HG03103 (cell line): ENCODE data around the gene STAG3.
"Not testable (repeated sequence)": the region's sequence is repeated elsewhere in the genome, so short reads cannot be mapped to it uniquely, and the experiment has no call there.

Source experiments
- ATAC-seq: cut with Tn5 transposase; IDR thresholded peaks from one replicate; pipeline ENCODE4 v1.9.1; 2021; ENCODE audit warnings: low read depth; ENCODE audit not compliant: unreplicated experiment

STAG3 gene, protein sequence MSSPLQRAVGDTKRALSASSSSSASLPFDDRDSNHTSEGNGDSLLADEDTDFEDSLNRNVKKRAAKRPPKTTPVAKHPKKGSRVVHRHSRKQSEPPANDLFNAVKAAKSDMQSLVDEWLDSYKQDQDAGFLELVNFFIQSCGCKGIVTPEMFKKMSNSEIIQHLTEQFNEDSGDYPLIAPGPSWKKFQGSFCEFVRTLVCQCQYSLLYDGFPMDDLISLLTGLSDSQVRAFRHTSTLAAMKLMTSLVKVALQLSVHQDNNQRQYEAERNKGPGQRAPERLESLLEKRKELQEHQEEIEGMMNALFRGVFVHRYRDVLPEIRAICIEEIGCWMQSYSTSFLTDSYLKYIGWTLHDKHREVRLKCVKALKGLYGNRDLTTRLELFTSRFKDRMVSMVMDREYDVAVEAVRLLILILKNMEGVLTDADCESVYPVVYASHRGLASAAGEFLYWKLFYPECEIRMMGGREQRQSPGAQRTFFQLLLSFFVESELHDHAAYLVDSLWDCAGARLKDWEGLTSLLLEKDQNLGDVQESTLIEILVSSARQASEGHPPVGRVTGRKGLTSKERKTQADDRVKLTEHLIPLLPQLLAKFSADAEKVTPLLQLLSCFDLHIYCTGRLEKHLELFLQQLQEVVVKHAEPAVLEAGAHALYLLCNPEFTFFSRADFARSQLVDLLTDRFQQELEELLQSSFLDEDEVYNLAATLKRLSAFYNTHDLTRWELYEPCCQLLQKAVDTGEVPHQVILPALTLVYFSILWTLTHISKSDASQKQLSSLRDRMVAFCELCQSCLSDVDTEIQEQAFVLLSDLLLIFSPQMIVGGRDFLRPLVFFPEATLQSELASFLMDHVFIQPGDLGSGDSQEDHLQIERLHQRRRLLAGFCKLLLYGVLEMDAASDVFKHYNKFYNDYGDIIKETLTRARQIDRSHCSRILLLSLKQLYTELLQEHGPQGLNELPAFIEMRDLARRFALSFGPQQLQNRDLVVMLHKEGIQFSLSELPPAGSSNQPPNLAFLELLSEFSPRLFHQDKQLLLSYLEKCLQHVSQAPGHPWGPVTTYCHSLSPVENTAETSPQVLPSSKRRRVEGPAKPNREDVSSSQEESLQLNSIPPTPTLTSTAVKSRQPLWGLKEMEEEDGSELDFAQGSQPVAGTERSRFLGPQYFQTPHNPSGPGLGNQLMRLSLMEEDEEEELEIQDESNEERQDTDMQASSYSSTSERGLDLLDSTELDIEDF

DNA sequence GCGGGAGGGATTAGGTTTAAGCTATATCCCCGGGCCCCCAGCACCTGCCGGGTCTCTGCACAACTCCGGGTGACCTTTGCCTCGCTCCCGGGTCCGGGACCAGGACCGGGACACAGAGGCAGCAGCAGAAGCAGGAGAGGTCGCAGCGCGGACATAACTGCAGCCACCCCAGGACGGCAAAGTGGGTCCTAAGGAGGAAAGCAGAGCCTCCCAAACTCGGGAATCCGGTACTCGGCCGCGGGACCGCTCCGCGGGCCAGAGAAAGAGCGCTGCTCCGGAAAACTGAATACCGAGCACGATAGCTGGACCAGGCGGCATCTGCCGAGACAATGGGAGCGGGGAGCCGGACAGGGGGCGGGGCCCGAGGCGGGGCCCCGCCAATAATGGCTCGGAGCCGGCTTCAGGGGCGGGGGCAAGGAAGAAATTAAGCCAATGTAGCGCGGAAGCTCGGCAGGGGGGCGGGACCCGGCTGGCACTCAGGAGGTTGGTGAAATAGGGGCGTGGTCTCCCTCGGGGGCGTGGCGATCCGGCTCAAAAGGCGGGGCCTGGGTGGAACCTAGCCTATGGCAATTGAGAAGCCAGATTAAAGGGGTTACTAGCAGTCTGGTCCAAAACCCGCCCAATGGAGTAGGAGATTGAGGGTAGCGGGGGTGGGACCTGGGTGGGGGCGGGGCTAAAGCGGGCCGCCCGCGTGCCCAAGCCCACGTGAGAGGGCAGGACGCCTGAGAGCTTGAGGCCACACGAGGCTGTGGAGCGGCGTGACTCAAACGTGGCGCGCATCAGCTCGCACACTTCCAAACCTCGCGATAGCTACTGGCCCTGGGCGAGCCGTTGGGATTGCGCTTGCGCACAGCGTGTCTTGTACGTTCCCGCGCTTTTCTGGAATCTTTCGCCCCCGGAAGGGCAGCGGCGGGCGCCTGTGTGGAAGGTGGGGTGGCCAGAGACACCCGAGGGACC is at the start of gene STAG3, which contains the start of gene GPC2:
Gene STAG3, plus strand, starts transcription at position 874 of the 957 bp plus-strand sequence. CDS start 2,639 bp downstream, outside the sequence.
Gene GPC2, minus strand, starts transcription at position 337 of the 957 bp plus-strand sequence. Its CDS starts 182 bp downstream, at position 155.
- ATAC-seq = peak; percentile 85

DNA sequence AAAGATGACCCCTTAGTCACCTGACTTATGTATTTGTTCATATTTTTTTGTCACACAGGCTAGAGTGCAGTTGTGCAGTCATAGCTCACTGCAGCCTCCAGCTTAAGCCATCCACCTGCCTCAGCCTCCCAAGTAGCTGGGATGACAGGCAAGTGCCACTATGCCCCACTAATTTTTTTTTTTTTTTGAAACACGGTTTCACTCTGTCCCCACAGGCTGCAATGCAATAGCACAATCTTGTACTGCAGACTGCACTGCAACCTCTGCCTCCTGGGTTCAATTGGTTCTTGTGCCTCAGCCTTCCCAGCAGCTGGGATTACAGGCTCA is 49.1 kb upstream of the STAG3 start:
- ATAC-seq = no peak

DNA sequence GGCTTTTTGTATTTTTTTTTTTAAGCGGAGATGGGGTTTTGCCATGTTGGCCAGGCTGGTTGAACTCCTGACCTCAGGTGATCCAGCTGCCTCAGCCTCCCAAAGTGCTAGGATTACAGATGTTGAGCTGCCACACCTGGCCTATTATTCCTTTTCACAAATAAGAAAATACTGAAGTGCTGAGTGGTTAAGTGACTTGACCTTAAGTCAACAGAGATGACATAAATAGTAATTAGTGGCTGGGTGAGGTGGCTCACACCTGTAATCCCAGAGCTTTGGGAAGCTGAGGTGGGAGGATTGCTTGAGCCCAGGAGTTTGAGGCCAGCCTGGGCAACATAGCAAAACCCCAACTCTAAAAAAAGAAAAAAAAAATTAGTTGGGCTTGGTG is 47.5 kb upstream of the STAG3 start:
- ATAC-seq = not testable (repeated sequence)

DNA sequence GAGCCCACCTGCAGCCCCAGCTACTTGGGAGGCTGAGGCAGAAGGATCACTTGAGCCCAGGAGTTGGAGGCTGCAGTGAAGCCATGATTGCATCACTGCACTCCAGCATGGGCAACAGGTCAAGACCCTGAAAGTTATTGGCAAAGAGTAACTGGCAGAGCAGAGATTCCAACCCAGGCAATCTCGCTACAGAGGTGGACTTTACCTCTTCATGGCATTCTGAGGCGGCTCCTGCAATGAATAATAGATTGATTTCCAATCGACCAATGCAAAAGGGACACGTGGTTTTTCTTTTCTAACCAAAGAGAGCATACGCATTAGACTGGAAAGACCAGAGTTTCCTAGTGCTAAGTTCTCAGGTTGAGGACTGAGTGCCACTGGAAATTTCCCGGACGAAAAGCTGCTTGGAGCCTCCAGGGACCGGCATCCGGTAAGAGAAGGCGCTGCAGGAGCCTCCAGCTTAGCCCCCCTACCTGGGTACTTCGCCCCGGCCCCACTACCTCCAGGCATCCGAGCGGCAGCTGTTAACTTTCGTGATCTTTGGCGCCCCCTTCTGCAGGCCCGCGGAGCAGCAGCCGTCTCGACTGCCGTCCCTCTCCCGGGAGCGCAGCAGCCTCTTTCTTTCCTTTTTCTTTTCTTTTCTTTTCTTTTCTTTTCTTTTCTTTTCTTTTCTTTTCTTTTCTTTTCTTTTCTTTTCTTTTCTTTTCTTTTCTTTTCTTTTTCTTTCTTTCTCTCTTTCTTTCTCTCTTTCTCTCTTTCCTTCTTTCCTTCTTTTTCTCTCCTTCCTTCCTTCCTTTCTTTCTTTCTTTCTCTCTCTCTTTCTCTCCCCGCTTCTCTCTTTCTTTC is 46.9 kb upstream of the STAG3 start:
- ATAC-seq = no peak

DNA sequence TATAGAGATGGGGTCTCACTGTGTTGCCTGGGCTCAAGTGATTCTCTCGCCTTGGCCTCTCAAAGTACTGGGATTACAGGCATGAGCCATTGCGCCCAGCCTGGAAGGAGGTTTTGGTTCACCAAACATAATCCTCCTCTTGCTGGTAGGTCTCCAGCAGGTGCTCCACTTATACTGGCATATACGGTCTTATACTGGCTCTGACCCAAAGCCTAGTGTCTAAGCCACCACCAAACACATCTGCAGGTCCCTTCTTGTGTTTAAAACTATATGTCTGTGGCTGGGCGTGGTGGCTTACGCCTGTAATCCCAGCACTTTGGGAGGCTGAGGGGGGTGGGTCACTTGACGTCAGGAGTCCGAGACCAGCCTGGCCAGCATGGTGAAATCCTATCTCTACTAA is 45.6 kb upstream of the STAG3 start:
- no peak for ATAC-seq

DNA sequence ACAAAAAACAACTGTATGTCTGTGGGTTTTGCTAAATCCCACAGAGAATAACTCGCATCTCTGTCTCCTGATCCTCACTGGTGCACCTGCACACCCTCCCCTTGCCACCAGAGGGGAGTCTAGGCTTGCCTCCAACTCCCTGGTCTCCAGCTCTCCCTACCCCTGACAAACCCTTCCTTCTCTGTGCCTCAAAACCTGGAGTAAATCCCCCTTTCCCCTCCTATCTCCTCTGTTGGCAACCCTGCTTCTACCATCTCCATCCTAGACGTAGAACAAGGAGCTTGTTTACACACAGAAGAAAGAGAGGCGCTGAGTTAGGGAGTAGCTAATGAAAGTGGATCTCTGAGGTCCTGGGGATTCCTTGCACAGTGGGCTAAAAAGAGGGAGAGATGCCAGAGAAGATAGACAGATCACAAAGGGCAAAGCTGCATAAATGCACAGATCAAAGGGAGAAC is 45.0 kb upstream of the STAG3 start:
- ATAC-seq = no peak

DNA sequence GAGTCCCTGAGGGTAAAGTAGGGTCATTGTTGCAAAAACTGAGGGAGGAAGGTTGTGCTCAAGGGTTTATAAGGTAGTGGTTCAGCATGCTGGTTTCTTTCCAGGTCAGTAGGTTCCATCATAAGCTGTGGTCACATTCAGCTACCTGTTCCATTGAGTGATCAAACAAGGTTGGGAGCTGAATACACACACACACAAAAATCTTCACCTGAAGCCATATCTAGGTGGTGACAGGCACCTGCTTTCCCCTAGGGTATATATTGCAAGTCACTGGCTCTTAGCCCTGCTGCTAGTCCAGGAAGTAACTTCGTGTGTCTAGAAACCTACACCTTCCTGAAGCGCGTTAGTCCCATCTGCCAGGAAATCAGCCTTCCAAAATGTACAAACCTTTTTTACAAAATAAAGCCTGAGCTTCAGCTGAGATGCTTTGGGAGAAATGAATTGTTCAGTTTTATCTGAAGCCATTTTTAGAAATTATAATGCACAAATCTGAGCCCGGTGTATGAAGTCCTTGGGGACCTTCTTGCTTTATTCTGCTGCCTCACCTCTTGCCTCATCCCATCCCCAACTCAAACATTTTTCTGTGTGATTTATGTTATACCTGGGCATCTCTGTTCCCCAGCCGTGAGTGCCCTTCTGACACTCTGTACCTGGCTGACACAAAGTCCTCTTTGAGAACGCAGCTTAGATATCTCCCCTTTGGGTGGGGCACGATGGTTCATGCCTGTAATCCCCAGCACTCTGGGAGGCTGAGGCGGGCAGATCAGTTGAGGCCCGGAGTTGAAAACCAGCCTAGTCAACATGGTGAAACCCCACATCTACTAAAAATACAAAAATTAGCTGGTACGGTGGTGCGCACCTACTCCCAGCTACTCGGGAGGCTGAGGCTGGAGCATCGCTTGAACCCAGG is 39.6 kb upstream of the STAG3 start:
- no peak for ATAC-seq

DNA sequence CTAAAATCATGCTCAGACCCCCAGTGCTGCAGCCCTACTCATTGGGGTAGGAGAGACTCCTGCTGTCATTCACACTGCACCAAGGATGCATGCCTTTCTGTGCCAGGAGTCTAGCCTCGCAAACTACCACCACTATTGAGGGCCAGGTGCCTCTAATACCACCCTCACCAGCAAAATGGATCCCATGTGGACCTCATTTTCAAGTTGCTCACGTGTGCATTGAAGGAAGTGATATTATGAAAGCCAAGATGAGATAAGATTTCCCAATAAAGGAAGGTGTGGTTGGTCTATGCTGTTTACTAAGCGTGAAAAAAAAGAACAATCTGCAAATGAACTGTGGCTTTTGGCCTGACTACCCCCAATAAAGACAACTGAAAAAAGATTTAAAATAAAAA is 36.2 kb upstream of the STAG3 start:
- no peak for ATAC-seq

DNA sequence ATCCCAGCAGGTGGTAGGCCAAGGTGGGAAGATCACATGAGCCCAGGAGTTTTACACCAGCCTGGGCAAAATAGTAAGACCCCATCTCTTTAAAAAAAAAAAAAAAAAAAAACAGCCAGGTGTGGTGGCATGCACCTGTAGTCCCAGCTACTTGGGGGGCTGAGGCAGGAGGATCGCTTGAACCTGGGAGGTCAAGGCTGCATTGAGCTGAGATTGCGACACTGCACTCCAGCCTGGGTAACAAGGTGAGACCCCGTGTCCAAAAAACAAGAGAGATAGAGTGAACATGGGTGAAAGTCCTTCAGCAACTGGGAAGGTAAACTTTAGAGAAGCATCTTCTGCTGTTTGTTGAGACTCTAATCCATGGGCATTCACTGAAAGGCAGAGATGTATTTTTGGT is 35.3 kb upstream of the STAG3 start:
- ATAC-seq = no peak

DNA sequence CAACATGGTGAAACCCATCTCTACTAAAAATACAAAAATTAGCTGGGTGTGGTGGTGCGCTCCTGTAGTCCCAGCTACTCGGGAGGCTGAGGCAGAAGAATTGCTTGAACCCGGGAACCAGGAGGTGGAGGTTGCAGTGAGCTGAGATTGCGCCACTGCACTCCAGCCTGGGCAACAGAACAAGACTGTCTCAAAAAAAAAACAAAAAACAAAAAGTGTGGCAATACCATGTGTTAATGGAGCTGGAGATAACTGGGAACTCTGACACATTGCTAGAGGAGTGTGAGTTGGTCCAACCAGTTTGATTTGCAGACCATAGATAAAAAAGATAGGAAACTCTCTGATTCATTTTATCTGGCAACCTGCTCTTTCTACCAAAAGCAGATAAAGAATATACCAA is 31.4 kb upstream of the STAG3 start:
- not testable (repeated sequence) for ATAC-seq

DNA sequence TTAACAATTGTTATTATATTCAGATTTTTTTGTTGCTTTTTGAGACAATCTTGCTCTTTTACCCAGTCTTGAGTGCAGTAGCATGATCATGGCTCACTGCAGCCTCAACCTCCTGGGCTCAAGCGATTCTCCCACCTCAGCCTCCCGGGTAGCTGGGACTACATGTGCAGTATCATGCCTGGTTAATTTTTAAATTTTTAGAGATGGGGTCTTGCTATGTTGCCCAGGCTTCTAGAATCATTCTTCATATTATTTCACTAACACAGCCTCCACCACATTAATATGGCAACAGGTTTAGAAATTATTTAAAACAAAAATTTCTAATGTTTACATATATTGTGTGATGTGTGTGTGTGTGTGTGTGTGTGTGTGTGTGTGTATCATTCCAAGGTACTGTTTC is 30.4 kb upstream of the STAG3 start:
- no peak for ATAC-seq

DNA sequence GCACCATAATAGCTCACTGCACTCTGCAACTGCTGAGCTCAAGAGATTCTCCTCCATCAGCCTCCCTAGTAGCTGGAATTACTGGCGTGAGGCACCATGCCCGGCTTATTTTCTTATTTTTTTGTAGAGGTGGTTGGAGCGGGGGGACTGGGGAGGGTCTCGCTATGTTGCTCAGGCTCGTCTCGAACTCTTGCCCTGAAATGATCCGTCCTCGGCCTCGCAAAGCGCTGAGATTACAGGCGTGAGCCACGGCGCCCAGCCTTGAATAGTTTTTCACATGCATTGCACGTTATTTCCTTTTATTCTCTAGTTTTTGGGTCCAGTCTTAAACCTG is 29.5 kb upstream of the STAG3 start:
- no peak for ATAC-seq

DNA sequence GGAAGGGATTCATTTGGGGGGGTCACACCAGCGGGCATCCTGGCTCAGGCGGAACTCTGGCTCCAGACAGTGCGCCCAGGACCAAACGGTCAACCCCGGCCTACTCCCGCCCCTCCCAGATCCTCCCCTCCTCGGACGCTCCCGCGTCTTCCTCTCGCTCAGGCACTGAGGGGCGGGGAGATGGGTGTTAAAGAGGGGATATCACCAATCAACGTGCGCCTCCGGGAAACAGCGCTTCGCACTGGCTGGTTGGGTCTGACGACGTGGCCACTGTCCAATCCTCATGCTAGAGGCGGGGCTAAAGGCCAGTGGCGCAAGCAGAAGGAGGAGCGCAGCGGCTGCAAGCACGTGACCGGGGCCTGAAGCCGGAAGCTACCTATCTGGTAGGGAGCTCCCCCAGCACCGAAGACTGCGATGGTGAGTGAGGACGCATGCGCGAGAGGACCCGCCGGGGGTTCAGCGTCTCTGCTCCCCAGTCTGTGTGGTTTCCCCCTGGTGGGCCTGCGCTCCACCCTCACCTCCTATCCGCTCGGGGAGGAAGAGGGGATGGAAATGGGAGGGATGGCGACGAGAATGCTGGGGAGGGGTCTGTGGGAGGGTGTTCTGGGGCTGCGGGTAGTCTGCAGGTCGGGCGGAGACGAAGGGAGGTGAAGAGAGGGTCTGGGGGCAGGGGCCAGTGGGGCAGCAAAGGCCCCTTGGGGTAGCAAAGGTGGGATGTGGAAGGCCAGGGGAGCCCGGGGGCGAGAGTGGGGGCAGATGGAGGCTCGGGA is 29.0 kb upstream of the STAG3 start, which contains the start of gene LAMTOR4:
Gene LAMTOR4, plus strand, starts transcription at position 360 of the 770 bp plus-strand sequence. Its CDS starts 55 bp downstream, at position 415.
- ATAC-seq = peak; percentile 94

DNA sequence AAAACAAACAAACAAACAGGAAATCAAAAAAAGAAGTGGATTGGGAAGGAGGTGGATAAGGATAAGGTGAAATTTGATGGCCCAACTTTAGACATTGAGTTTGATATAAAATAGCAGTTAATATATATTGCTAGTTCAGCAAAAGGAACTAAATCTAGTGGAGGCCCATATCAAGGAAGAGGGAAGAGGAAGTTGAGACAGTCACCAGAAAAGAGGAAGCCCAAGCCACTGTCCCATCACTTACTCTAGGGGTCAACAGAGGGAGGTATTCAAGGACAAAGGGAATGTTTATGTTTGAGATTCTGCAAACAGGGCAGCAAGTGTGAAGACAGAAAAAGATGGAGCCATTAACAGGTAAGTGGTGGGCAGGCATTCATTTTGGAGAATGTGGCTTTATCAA is 25.3 kb upstream of the STAG3 start:
- no peak for ATAC-seq

DNA sequence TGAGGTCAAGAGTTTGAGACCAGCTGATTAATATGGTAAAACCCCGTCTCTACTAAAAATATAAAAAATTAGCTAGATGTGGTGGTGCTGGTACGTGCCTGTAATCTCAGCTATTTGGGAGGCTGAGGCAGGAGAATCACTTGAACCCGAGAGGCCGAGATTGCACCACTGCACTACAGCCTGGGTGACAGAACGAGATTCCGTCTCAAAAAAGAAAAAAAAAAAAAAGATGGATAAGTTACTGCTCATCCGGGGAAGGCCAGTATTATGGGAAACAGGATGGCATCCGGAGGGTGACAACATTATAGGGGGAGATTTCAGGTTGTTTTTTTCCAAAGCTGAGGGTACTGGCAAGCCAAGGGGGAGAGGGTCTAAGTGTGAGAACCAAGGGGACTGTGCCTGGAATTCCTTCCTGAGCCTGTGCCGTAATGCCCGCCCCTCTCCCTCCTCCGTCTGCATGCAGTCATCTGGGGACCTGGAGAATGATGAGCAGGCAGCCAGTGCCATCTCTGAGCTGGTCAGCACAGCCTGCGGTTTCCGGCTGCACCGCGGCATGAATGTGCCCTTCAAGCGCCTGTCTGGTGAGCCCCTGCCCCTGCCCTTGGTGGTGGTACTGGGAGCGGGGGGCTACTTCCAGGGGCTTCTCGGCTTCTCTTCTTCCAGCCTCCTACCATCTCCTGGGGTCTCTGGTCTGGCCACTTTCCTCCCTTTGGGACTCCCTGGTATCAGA is 24.6 kb upstream of the STAG3 start:
- no peak for ATAC-seq

DNA sequence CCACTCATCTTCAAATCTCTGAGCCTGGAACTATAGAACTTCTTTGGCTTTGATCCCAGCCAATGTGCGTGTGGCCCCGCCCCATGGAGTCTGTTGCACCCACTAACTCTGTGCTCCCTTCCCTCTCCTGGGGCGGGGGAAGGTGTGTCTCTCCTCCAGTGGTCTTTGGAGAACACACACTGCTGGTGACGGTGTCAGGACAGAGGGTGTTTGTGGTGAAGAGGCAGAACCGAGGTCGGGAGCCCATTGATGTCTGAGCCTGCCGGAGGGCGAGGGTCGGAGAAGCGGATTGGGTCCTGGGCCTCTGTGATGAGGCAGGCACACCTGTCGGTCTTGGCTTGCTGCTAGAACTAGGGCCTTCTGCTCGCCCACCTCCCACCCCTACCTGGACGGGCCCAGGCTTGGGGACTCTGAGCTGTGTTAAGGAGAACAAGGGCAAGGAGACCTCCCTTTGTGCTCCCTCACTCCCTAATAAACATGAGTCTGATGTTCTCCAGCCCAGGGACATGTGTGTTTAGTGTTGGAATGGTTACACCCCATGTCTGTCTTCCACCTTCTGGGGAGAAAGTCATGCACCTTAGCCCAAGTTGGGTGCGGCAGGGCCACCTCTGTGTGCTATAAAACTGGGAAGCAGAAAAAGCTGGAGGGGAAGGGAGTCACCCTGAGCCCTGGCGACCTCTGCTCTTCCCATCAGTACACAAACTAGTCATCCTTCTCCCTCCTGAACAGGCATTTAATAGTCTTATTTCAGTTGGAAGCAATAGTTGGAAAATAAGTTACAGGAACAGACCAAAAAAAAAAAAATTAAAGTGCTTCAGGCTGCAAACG is 23.8 kb upstream of the STAG3 start:
- no peak for ATAC-seq
